ENCODE results near the gene CFAP90.

CFAP90 gene

GRCh38 chr5:7815892-7816534 is 34.9 kb downstream of the CFAP90 start:
- DNase-seq = peak; percentile 86

- no peak for DNase-seq
Observed at GRCh38 chr5:7814816-7815215, 36.1 kb downstream of the CFAP90 start.

GRCh38 chr5:7813576-7813975 is 37.4 kb downstream of the CFAP90 start:
- no peak for DNase-seq

GRCh38 chr5:7813007-7813406 is 37.9 kb downstream of the CFAP90 start:
- DNase-seq = no peak

- DNase-seq = no peak
Observed at GRCh38 chr5:7811715-7812114, 39.2 kb downstream of the CFAP90 start.

GRCh38 chr5:7808998-7809397 is 41.9 kb downstream of the CFAP90 start:
- DNase-seq = no peak

- peak; percentile 34 for DNase-seq
Observed at GRCh38 chr5:7805379-7805778, 45.6 kb downstream of the CFAP90 start.

GRCh38 chr5:7803937-7804336 is 47.0 kb downstream of the CFAP90 start:
- no peak for DNase-seq

GRCh38 chr5:7802855-7803254 is 48.1 kb downstream of the CFAP90 start:
- DNase-seq = peak; percentile 81

GRCh38 chr5:7801891-7802614 is 48.9 kb downstream of the CFAP90 start:
- no peak for DNase-seq

- DNase-seq = no peak
Observed at GRCh38 chr5:7795306-7795705, 55.6 kb downstream of the CFAP90 start.

- no peak for DNase-seq
Observed at GRCh38 chr5:7794823-7795222, 56.1 kb downstream of the CFAP90 start.

- no peak for DNase-seq
Observed at GRCh38 chr5:7794311-7794710, 56.6 kb downstream of the CFAP90 start.

- no peak for DNase-seq
Observed at GRCh38 chr5:7793895-7794294, 57.0 kb downstream of the CFAP90 start.

- DNase-seq = no peak
Observed at GRCh38 chr5:7789567-7789966, 61.4 kb downstream of the CFAP90 start.

GRCh38 chr5:7787770-7788169 is 63.2 kb downstream of the CFAP90 start:
- DNase-seq = no peak

- no peak for DNase-seq
Observed at GRCh38 chr5:7784683-7785380, 66.1 kb downstream of the CFAP90 start.

GRCh38 chr5:7781899-7782298 is 69.0 kb downstream of the CFAP90 start:
- no peak for DNase-seq
